Activated T-helper 9 cell treated with anti-CD3 and anti-CD28 coated beads, Interleukin-2, amount 50 U/mL, for 16 hours (primary cell): ENCODE measurements around the gene SSH3.

ENCODE experiments used
- DNase-seq: peaks from one replicate; pipeline ENCODE4 v3.0.0-alpha.2; 2020; ENCODE audit warnings: low read depth

The SSH3 gene

GRCh38 chr11:67280341-67280787 is 23.0 kb upstream of the SSH3 start:
- no peak for DNase-seq

- no peak for DNase-seq
Observed at GRCh38 chr11:67280788-67281551, 22.4 kb upstream of the SSH3 start.

- DNase-seq, result no peak
Observed at GRCh38 chr11:67281552-67282150, 21.7 kb upstream of the SSH3 start.

GRCh38 chr11:67282155-67282875 is 21.0 kb upstream of the SSH3 start:
- DNase-seq, result no peak

- no peak for DNase-seq
Observed at GRCh38 chr11:67282876-67283371, 20.4 kb upstream of the SSH3 start.

GRCh38 chr11:67283481-67283963 is 19.8 kb upstream of the SSH3 start:
- DNase-seq, result no peak

GRCh38 chr11:67284811-67285540 is 18.4 kb upstream of the SSH3 start:
- no peak for DNase-seq

- DNase-seq, result no peak
Observed at GRCh38 chr11:67285541-67286498, 17.5 kb upstream of the SSH3 start.

GRCh38 chr11:67286621-67287333 is 16.6 kb upstream of the SSH3 start:
- no peak for DNase-seq

GRCh38 chr11:67287355-67288197 is 15.8 kb upstream of the SSH3 start:
- DNase-seq, result no peak

- no peak for DNase-seq
Observed at GRCh38 chr11:67288198-67288451, 15.2 kb upstream of the SSH3 start.

GRCh38 chr11:67288452-67289225 is 14.7 kb upstream of the SSH3 start:
- peak; percentile 81 for DNase-seq

- DNase-seq, result no peak
Observed at GRCh38 chr11:67289226-67289650, 14.1 kb upstream of the SSH3 start, which contains the start of gene ANKRD13D. TSS of gene ANKRD13D (plus strand) at chr11:67289303. CDS start at chr11:67289461, 158 bp downstream.

- DNase-seq, result no peak
Observed at GRCh38 chr11:67289651-67290479, 13.5 kb upstream of the SSH3 start.

- no peak for DNase-seq
Observed at GRCh38 chr11:67290801-67291200, 12.5 kb upstream of the SSH3 start.

GRCh38 chr11:67291481-67292381 is 11.6 kb upstream of the SSH3 start:
- DNase-seq, result no peak

- DNase-seq, result no peak
Observed at GRCh38 chr11:67292671-67293070, 10.7 kb upstream of the SSH3 start.
